ENCODE data around the gene CD300A.

GRCh38 chr17:74443516-74444296 is 22.7 kb upstream of the CD300A start:
- TF ChIP-seq ZBTB33 (IDR thresholded peaks at IDR 0.05) (no peak), CTCF (IDR thresholded peaks at IDR 0.05; ENCODE audit: low read depth, low read length, missing input control) (no peak), MAX (IDR thresholded peaks at IDR 0.05) (no peak), EGR1 (IDR thresholded peaks at IDR 0.05; ENCODE audit: low read depth in 2 of 2) (no peak), ATF3 (IDR thresholded peaks at IDR 0.05) (no peak), RAD21 (IDR thresholded peaks at IDR 0.05) (no peak), GABPA (IDR thresholded peaks at IDR 0.05 in 1 of 2, conservative IDR thresholded peaks at IDR 0.05 in 1 of 2) (no peak), RXRA (IDR thresholded peaks at IDR 0.05) (no peak), TAF1 (conservative IDR thresholded peaks at IDR 0.05) (no peak), JUND (IDR thresholded peaks at IDR 0.05) (no peak), REST (IDR thresholded peaks at IDR 0.05) (no peak)

Data from liver (tissue), 3 donors.